Ramos (cell line): ENCODE data around the gene MYD88.

ENCODE experiments used
- in situ Hi-C: fragments of 300-500 bp; cut with MboI; formaldehyde crosslinking; loops from one replicate; pipeline ENCODE4 v1.14.3; 2022; ENCODE audit warnings: low sequenced_read_pairs; ENCODE audit not compliant: unreplicated experiment

The MYD88 gene

DNA sequence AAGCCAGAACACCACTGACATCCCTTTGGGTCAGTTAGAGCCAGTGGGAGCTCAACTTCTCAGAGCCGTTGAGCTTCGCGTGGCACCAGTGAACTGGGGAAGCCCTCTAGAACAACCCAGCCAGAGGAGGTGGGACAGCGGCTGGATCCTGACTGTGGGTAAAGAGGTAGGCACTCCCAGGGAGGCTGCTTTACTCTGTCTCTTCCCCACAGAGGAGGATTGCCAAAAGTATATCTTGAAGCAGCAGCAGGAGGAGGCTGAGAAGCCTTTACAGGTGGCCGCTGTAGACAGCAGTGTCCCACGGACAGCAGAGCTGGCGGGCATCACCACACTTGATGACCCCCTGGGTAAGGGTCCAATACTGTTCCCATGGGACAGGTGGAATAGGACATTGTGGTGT, 1.2 kb downstream of the MYD88 start:
- in situ Hi-C loops: no loop called here

DNA sequence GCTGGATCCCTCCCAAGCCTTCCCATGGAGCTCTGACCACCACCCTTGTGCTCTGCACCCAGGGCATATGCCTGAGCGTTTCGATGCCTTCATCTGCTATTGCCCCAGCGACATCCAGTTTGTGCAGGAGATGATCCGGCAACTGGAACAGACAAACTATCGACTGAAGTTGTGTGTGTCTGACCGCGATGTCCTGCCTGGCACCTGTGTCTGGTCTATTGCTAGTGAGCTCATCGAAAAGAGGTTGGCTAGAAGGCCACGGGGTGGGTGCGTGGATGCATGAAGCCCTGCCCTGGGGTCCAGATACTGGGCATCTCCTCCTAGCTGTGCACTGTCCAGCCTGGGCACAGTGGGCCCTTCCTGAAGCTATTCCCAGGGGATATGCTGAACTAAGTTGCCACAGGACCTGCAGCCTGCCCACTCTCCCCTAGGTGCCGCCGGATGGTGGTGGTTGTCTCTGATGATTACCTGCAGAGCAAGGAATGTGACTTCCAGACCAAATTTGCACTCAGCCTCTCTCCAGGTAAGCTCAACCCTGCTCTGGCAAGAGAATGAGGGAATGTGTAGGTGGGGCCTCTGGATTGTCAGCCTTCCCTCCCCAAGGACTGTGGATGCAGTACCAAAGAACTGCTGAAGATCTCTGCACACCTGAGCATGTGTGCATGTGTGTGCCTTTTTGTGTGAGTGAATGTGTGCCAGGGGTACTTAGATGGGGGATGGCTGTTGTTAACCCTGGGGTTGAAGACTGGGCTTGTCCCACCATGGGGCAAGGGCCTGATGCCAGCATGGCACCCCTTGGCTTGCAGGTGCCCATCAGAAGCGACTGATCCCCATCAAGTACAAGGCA, 2.1 kb downstream of the MYD88 start:
- in situ Hi-C loops: no loop called here

DNA sequence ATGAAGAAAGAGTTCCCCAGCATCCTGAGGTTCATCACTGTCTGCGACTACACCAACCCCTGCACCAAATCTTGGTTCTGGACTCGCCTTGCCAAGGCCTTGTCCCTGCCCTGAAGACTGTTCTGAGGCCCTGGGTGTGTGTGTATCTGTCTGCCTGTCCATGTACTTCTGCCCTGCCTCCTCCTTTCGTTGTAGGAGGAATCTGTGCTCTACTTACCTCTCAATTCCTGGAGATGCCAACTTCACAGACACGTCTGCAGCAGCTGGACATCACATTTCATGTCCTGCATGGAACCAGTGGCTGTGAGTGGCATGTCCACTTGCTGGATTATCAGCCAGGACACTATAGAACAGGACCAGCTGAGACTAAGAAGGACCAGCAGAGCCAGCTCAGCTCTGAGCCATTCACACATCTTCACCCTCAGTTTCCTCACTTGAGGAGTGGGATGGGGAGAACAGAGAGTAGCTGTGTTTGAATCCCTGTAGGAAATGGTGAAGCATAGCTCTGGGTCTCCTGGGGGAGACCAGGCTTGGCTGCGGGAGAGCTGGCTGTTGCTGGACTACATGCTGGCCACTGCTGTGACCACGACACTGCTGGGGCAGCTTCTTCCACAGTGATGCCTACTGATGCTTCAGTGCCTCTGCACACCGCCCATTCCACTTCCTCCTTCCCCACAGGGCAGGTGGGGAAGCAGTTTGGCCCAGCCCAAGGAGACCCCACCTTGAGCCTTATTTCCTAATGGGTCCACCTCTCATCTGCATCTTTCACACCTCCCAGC, 2.9 kb downstream of the MYD88 start:
- in situ Hi-C loops: no loop called here

DNA sequence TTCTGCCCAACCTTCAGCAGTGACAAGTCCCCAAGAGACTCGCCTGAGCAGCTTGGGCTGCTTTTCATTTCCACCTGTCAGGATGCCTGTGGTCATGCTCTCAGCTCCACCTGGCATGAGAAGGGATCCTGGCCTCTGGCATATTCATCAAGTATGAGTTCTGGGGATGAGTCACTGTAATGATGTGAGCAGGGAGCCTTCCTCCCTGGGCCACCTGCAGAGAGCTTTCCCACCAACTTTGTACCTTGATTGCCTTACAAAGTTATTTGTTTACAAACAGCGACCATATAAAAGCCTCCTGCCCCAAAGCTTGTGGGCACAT, 3.5 kb downstream of the MYD88 start:
- in situ Hi-C loops: no loop called here

DNA sequence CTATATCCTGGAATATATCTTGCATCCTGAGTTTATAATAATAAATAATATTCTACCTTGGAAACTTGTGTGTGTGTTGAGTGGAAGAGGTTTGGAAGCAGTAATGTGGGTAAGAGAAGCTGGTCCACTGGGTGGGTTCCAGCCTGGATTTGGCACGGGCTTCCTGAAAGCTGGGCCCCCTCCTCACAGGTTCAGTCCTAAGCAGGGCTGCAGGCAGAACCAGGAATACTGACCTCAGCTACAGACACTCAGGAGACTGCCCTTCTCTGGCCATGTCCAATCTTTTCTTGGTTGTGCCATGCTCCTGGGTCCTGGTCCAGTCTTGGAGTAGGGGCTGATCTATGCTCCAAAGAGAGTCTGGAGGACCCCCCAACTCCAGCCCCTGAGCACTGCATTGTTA, 4.5 kb downstream of the MYD88 start:
- in situ Hi-C loops: no loop called here

DNA sequence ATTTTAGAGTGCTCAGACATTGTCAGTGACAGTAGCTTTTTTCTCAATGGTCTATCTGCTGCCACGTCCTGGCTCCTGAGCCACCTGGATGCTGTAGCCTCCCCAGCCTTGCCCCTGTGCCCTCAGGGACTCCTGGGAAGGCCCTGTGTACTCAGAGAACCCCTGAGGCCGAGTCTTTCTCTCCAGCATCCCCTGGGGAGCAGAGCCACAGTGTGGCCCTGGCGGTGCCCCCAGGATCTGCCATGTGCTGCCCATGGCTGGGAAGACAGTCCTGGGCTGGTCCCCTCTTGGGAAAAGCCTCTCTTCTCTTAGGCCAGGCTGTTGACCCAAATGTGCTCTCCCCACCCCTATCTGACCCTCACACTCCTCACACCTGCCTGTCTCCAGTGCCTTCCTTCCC, 5.0 kb downstream of the MYD88 start:
- in situ Hi-C loops: no loop called here

DNA sequence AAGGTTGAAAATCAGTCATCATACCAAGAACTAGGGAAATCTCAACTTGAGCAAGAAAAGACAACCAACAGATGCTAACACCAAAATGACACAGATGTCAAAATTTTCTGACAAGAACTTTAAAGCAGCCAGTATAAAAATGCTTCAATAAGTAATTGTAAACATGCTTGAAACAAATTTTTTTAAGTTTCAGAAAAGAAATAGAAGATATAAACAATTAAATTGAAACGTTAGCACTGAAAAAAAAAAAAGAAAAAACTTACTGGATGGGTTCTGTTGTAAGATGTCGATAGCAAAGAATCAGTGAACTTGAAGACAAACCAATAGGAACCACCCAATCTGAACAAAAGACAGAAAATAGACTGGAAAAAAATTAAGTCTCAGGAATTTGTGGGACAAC, 8.0 kb downstream of the MYD88 start:
- in situ Hi-C loops: no loop called here

DNA sequence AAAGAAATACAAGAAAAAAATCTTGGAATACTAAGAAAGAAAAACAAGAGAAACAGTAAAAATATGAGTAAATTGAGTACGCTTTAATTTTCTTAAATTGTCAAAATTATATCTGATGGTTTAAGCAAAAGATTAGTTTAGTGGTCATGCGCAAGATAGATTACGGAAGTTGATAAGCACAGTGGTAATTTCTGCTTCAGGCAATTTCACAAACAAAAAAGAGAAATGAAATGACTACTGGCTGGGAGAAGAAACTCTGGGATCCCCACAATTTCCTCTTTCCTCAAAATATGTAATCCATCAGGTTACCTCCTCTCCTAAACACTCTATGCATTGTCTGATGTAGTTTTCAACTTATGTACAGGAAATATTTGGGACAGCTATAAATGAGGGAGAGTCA, 9.0 kb downstream of the MYD88 start:
- in situ Hi-C loops: no loop called here

DNA sequence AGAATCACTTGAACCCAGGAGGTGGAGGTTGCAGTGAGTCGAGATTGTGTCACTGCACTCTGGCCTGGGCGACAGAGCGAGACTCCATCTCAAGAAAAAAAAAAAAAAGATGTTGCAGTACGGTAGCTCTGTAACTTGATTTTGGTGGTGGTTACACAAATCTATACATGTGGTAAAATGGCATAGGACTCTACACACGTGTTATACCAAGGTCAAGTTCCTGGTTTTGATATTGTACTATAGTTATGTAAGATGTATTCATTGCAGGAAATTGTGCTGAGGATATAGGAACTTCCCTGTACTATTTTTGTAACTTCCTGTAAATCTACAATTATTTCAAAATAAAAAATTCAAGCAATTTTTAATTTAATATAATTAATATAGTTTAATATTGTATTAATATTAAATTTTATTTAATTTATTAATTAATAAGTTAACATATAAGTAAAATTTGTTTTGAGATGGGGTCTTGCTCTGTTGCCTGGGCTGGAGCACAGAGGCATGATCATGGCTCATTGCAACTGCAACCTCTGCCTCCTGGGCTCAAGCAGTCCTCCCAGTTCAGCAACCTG, 9.9 kb downstream of the MYD88 start:
- in situ Hi-C loops: no loop called here

DNA sequence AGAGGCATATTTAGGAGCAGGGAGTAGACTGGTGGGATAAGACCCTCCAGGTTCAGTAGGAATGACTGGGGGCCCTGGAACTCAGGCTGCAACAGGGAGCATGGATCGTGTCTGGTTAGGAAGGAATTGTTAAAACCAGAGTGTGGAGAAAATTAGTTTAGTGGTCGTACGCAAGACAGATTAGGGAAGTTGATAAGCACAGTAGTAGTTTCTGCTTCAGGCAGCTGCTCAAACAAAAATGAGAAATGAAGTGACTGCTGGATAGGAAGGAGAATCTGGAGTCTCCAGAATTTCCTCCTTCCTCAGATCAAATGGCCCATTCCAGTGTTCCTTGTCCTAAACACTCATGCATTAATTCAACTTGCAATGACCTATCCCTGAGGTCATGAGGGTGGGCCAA, 11.2 kb downstream of the MYD88 start:
- in situ Hi-C loops: no loop called here

DNA sequence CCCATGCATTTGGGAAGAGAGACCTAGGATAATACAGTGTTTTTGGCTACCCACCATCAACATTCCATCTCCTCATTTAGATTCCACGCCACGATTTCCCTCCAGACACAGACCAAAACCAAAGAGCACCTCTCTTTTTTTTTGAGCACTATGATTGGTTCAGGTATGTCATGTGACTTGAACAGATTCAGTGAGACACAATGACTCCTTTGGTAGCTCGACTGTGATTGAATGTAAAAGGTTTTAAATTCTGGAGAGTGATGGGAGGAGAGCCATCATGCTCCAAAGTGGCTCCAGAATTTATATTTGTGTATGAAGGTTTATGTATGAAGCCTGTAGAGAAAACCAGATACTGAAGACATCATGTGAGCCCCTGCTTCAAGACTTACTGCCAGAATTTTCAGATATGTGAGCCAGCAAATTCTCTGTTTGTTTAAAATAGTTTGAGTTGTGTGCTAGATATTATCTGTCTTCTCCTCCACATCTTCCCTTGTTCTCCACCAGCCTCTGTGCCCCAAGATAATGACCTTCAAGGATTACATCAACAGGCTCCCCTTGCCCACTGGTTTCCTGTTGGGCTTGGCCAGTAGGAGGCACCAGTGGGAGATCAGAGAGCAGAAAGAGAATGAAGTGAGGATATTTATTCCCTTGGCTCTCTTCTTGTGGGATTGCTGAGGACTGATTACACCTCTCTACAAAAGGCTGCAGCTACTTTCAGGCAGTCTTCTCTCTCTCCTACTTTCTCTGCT, 12.5 kb downstream of the MYD88 start:
- in situ Hi-C loops: no loop called here

DNA sequence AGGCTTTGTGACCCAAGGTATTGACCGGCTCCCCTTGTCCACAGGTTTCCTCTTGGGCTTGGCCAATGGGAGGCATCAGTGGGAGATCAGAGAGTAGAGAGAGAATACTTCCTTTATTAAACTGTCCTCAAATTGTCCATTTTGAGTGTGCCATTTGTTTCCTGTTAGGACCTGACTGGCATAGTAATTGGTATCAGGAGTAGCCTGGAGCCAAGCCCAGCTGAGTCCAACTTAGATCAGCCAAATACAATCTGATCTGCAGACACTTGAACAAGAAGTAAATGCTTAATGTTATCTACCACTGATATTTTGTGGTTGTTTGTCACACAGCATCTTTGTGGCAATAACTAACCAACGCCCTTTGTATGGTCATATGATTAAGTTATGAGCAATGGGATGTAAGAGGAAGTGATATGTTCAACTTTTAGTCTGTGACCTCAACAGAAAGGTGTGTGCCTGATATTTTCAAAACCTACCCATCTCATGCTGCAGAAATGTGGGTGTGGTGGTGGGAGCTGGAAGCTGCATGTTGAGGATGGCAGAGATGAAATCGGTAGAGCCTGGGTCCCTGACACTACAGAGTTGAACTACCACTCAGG, 13.3 kb downstream of the MYD88 start:
- in situ Hi-C loops: no loop called here

DNA sequence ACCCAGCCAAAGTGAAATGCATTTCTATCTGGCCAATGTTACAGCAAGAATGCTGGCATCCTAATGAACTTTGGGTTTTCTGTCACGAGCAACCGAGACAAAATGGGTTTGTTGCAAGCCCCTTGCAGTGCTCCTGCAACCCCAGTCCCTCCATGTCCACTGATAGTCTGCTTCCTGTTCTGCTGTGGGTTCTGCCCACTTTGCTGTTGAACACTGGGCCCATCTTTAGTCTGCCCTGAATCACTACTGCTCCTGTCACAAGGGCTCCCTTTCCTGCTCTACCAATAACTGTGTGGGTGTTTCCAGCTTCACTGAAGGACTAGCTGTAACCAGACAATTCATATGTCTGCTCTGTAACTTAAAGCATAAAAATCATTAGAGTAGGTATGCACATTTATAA, 14.1 kb downstream of the MYD88 start:
- in situ Hi-C loops: no loop called here

DNA sequence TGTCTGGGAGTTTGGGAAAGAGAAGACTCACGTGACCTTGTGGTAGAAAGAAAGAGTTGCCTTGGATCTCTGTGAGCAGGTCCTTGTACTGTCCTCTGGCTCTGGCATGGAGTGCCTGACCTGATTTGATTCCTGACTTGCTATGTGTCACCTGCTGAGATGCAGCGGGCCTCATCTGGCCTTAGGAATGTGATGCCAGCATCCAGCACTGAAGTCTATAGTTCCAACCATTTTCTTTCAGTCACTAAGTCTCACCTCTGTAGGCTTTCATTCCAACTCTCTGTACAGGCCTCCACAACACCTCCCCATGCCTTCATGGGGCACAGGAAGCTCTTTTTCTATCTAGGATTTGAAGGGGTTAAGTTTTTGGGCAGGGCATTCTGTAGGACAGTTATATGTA, 14.8 kb downstream of the MYD88 start:
- in situ Hi-C loops: no loop called here

DNA sequence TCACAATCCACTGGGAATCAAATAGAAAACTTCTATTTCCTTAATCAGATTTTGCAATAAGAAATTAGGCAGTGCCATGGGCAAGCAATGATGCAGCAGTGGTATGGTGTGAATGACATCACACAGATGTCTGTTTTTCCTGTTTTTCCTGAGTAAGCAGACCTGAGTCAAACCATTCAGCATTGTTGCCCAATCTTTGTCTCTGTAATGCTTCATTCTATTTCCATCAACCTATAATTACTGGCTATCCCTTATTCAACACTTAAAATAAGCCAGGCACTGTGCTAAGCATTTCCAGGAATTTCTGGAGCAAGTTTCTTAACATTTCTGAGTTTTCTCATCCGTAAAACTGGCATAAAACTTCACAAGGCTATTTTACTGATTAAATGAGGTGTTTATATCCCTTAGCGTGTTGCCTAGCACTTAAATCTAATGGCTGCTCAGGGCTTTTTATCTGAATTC, 15.6 kb downstream of the MYD88 start:
- in situ Hi-C loops: no loop called here

DNA sequence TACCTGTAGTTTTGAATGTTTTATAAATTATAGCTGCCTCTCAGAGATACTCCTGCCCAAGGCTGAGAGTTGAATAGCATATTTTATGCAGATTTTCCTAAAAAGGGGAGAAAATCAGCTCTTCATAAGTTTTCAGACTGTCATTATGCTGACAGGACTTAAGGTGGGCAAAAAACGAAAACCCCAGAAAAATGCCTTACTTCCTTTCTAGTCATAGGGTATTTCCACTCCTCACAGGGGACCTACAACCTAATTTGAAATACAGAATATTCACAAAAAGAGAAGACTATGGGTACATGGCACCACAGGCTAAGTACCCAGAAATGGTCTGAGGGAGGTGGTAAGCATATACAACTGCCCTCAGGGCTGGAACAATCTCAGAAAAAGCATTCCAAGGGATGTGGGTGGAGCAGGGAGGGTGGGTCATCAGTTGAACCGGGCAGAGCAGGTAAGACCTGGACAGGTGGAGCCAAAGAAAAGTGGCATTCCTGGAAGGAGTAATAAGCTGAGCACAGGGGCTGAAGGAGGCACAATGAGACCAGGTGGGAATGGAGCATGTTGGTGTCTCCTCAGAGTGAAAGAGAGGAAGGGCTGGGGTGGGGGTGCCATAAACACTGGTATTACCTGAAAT, 16.3 kb downstream of the MYD88 start:
- in situ Hi-C loops: no loop called here

DNA sequence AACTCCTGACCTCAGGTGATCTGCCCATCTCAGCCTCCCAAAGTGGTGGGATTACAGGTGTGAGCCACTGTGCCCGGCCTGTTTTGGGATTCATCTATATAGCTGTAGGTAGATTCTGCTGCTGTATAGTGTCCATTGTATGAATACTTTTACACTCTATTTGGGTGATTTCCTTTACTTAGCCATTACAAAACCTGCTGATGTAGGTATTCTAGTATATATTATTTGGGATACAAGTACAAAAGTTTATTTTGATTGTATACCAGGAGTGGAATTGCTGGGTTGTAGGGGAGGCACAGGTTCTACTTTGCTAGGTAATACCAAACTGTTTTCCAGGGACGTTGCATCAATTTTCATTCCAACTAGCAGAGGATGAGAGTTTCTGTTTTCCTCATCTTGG, 17.4 kb downstream of the MYD88 start:
- in situ Hi-C loops: no loop called here

DNA sequence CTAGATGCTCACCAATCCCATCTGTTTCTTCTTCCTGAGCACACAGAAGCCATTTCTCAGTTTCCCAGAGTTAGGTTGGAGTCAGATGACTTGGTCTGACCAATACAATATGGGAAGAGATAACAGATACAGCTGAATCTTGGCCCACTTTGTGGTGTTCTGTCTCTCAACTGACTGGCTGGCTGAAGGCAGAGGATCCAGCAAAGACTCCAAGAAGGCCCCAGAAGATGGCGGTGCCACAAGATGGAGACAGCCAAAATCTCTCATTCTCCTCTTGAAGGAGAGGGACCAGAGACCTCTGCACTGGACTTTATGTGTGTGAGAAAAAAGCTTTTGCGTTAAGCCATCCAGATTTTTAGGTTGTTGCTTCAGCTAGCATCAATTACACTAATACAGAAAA, 18.7 kb downstream of the MYD88 start:
- in situ Hi-C loops: no loop called here

DNA sequence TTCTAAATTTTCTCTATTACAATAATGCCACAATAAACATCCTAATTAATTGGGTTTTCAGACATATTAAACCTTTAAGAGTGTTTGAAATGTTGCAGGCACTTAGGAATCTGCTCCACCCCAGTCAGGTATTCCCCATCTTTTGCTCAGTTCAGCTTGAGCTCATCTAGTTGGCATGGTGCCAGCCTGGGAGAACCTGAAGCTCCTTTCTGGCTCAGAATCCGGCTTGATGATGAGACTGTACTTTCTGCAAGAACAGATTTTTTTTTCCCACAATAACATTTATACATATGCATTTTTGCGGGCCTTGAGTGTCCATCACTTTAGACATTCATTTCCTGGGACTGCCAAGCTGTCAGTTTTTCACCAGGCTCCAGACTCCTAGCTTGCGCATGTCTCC, 19.1 kb downstream of the MYD88 start:
- in situ Hi-C loops: no loop called here

DNA sequence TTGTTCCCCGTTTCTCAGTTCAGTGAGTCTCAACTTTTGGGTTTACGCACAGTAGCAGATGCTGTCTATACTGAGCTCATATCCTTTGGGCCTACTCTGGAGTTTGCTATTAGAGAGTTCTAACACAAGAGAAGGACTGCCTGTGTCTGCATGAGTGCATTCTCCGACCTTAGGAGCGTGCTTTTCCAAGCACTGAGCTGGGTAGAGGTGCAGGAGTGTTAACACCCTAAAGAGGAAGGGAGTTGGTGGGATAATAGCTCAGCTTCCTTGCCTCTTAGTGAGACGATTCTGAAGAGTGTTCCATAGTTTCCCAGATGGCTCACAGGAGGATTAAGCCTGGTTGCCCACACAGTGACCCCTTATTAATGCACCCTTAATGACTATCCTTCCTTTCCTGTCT, 20.0 kb downstream of the MYD88 start:
- in situ Hi-C loops: no loop called here
